Testis (tissue), 2 donors: ENCODE results near the gene GRM5.

Source experiments
- POLR2A ChIP-seq: fragments of 450-650 bp; IDR thresholded peaks from one replicate; pipeline ENCODE4 v1.6.1; 2017; ENCODE audit warnings: antibody characterized with exemption, mild to moderate bottlenecking, moderate library complexity
- TF ChIP-seq, protein P1 (sequence below), 3 experiments: fragments of 450-650 bp in 2 of 3; fragments of 200-600 bp in 1 of 3; sonication (generic) in 1 of 3; IDR thresholded peaks; one replicate each; pipeline ENCODE4 v1.5.1; 2016 to 2019; ENCODE audit warnings: antibody characterized with exemption in 3 of 3, mild to moderate bottlenecking in 2 of 3, moderate library complexity in 1 of 3

DNA sequence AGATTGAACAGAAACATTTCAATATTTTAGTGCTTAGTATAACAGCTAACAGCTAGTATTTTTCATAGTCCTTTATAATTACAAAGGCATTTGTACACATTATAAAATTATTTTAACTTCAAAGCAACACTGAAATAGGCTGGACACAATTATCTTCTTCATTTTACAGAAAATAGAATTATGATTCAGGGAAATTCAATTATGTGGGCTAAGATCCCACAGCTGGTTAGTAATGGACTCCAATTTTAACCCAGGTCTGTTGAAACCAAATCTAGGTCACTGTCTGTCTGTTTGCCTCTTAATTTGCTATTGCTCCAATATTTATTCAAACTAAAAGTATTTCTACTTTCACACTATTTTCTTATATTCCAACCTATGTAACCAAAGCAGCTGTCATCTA, 574.1 kb downstream of the GRM5 start:
- TF ChIP-seq, protein P1, sequence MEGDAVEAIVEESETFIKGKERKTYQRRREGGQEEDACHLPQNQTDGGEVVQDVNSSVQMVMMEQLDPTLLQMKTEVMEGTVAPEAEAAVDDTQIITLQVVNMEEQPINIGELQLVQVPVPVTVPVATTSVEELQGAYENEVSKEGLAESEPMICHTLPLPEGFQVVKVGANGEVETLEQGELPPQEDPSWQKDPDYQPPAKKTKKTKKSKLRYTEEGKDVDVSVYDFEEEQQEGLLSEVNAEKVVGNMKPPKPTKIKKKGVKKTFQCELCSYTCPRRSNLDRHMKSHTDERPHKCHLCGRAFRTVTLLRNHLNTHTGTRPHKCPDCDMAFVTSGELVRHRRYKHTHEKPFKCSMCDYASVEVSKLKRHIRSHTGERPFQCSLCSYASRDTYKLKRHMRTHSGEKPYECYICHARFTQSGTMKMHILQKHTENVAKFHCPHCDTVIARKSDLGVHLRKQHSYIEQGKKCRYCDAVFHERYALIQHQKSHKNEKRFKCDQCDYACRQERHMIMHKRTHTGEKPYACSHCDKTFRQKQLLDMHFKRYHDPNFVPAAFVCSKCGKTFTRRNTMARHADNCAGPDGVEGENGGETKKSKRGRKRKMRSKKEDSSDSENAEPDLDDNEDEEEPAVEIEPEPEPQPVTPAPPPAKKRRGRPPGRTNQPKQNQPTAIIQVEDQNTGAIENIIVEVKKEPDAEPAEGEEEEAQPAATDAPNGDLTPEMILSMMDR (IDR thresholded peaks at IDR 0.05), result no peak
- no peak for TF ChIP-seq POLR2A
